RWPE2 (cell line): ENCODE results near the gene ATP10A.

Experiments
- ATAC-seq: fragments of 200-7000 bp; cut with Tn5 transposase; 3 replicates; pipeline ENCODE4 v1.9.1; 2021; ENCODE audit warnings: low read depth
- DNase-seq: peaks from one replicate; pipeline ENCODE4 v3.0.0-alpha.2; 2020; ENCODE audit warnings: low spot score
- H3K27ac ChIP-seq: fragments of 450-650 bp; 2 replicates; pipeline ENCODE4 v1.5.1; 2017; ENCODE audit warnings: mild to moderate bottlenecking; ENCODE audit not compliant: poor library complexity, severe bottlenecking
- H3K27me3 ChIP-seq: fragments of 250-450 bp; sonication (Bioruptor Pico); 2 replicates; pipeline ENCODE4 v1.5.1; 2021; ENCODE audit warnings: mild to moderate bottlenecking, moderate library complexity; ENCODE audit not compliant: insufficient read depth, poor library complexity, severe bottlenecking
- H3K36me3 ChIP-seq: fragments of 250-450 bp; sonication (Bioruptor Pico); 2 replicates; pipeline ENCODE4 v1.5.1; 2020; ENCODE audit warnings: low read depth, mild to moderate bottlenecking, moderate library complexity
- H3K4me1 ChIP-seq: fragments of 250-450 bp; sonication (Bioruptor Pico); 2 replicates; pipeline ENCODE4 v1.5.1; 2021; ENCODE audit warnings: mild to moderate bottlenecking, moderate library complexity; ENCODE audit not compliant: insufficient read depth, poor library complexity, severe bottlenecking
- H3K4me3 ChIP-seq: fragments of 250-450 bp; sonication (Bioruptor Pico); 2 replicates; pipeline ENCODE4 v1.5.1; 2021; ENCODE audit warnings: mild to moderate bottlenecking, moderate library complexity; ENCODE audit not compliant: severe bottlenecking
- H3K9me3 ChIP-seq: fragments of 250-450 bp; sonication (Bioruptor Pico); 2 replicates; pipeline ENCODE4 v1.5.1; 2021; ENCODE audit warnings: mild to moderate bottlenecking, moderate library complexity; ENCODE audit not compliant: severe bottlenecking
- TF ChIP-seq, protein P1 (sequence below): fragments of 450-650 bp; IDR thresholded peaks from one replicate; pipeline ENCODE4 v1.5.1; 2017; ENCODE audit warnings: mild to moderate bottlenecking, moderate library complexity; ENCODE audit not compliant: poor library complexity, severe bottlenecking

ATP10A gene

GRCh38 chr15:25733036-25733855 is 129.9 kb downstream of the ATP10A start:
- H3K27me3 ChIP-seq = no peaks in the 10 kb centered on the region
- ATAC-seq = no peak
- DNase-seq = no peak
- H3K4me3 ChIP-seq = no peak overlapping the region
- no peaks in the 10 kb centered on the region for H3K4me1 ChIP-seq
- H3K9me3 ChIP-seq = no peaks in the 10 kb centered on the region
- H3K27ac ChIP-seq = no peak overlapping the region
- TF ChIP-seq, protein P1, sequence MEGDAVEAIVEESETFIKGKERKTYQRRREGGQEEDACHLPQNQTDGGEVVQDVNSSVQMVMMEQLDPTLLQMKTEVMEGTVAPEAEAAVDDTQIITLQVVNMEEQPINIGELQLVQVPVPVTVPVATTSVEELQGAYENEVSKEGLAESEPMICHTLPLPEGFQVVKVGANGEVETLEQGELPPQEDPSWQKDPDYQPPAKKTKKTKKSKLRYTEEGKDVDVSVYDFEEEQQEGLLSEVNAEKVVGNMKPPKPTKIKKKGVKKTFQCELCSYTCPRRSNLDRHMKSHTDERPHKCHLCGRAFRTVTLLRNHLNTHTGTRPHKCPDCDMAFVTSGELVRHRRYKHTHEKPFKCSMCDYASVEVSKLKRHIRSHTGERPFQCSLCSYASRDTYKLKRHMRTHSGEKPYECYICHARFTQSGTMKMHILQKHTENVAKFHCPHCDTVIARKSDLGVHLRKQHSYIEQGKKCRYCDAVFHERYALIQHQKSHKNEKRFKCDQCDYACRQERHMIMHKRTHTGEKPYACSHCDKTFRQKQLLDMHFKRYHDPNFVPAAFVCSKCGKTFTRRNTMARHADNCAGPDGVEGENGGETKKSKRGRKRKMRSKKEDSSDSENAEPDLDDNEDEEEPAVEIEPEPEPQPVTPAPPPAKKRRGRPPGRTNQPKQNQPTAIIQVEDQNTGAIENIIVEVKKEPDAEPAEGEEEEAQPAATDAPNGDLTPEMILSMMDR = no peak
- no peaks in the 10 kb centered on the region for H3K36me3 ChIP-seq

DNA sequence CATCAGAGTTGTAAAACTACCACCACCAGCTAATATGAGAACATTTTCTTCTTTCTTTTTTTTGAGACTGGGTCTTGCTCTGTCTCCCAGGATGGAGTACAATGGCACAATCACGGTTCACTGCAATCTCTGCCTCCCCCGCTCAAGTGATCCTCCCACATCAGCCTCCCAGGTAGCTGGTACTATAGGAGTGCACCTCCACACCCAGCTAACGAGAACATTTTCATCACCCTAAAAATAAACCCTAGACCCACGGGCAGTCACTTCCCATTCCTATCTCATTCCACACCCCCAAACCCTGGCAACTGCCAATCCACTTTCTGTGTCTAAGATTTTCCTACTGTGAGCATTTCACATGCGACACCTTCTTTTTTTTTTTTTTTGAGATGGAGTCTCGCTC is 130.9 kb downstream of the ATP10A start:
- Histone ChIP-seq H3K27me3 (no peaks in the 10 kb centered on the region), H3K9me3 (no peaks in the 10 kb centered on the region), H3K4me3 (no peak overlapping the region), H3K27ac (no peak overlapping the region), H3K36me3 (no peaks in the 10 kb centered on the region), H3K4me1 (no peaks in the 10 kb centered on the region)
- ATAC-seq = no peak
- DNase-seq = no peak
- TF ChIP-seq, protein P1 = no peak

DNA sequence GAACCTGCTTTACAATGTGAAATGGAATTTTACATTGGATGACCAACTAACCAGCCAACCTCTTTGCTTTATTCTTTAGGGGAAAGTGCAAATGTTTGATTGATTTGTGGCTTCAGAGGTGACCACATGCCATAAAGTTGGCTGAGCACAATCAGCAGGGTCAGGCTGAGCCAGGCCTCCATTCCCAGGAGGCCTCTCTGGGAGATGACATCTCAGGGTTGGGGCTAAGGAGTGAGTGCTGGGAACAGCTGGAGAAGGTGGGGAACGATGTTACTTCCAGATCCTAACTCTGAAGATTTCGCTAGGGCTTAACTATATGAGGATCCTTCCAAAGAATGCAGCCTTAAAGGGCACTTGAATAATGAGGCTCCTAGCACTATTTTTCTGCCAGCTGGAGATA is 131.7 kb downstream of the ATP10A start:
- H3K27me3 ChIP-seq = no peaks in the 10 kb centered on the region
- no peaks in the 10 kb centered on the region for H3K9me3 ChIP-seq
- DNase-seq (no peak), ATAC-seq (no peak)
- no peak overlapping the region for H3K4me3 ChIP-seq
- no peaks in the 10 kb centered on the region for H3K4me1 ChIP-seq
- H3K27ac ChIP-seq = no peak overlapping the region
- no peaks in the 10 kb centered on the region for H3K36me3 ChIP-seq
- TF ChIP-seq, protein P1 = no peak

GRCh38 chr15:25730918-25731317 is 132.2 kb downstream of the ATP10A start:
- Histone ChIP-seq H3K36me3 (no peaks in the 10 kb centered on the region), H3K4me1 (no peaks in the 10 kb centered on the region), H3K27ac (no peak overlapping the region), H3K9me3 (no peaks in the 10 kb centered on the region), H3K4me3 (no peak overlapping the region), H3K27me3 (no peaks in the 10 kb centered on the region)
- ATAC-seq (no peak), DNase-seq (no peak)
- TF ChIP-seq, protein P1 = no peak

- Histone ChIP-seq H3K4me3 (no peak overlapping the region), H3K4me1 (no peaks in the 10 kb centered on the region), H3K27ac (no peak overlapping the region), H3K9me3 (no peaks in the 10 kb centered on the region), H3K36me3 (no peaks in the 10 kb centered on the region), H3K27me3 (no peaks in the 10 kb centered on the region)
- TF ChIP-seq, protein P1 = no peak
- ATAC-seq (no peak), DNase-seq (no peak)
Measured at GRCh38 chr15:25728816-25729215, 134.3 kb downstream of the ATP10A start.
